GM19023 (cell line): Measurements from ENCODE around the gene TNFRSF4.

Experiments used
- ATAC-seq: cut with Tn5 transposase; IDR thresholded peaks from one replicate; pipeline ENCODE4 v1.9.1; 2021; ENCODE audit warnings: mild to moderate bottlenecking, moderate library complexity; ENCODE audit not compliant: unreplicated experiment

TNFRSF4 gene

GRCh38 chr1:1245817-1246576 is 32.0 kb upstream of the TNFRSF4 start:
- ATAC-seq, result no peak

GRCh38 chr1:1245178-1245816 is 31.3 kb upstream of the TNFRSF4 start:
- ATAC-seq, result no peak

- ATAC-seq, result no peak
Measured at GRCh38 chr1:1244192-1244811, 30.3 kb upstream of the TNFRSF4 start.

GRCh38 chr1:1243807-1244191 is 29.8 kb upstream of the TNFRSF4 start:
- no peak for ATAC-seq

GRCh38 chr1:1243266-1243660 is 29.3 kb upstream of the TNFRSF4 start:
- no peak for ATAC-seq

- ATAC-seq, result no peak
Measured at GRCh38 chr1:1242461-1243265, 28.7 kb upstream of the TNFRSF4 start.

- no peak for ATAC-seq
Measured at GRCh38 chr1:1241588-1242219, 27.8 kb upstream of the TNFRSF4 start.

- ATAC-seq, result no peak
Measured at GRCh38 chr1:1240822-1241587, 27.1 kb upstream of the TNFRSF4 start.

GRCh38 chr1:1240348-1240732 is 26.4 kb upstream of the TNFRSF4 start:
- no peak for ATAC-seq

GRCh38 chr1:1239614-1240347 is 25.8 kb upstream of the TNFRSF4 start:
- ATAC-seq, result no peak

GRCh38 chr1:1239227-1239613 is 25.3 kb upstream of the TNFRSF4 start:
- no peak for ATAC-seq

- no peak for ATAC-seq
Measured at GRCh38 chr1:1238702-1239178, 24.8 kb upstream of the TNFRSF4 start.

GRCh38 chr1:1237874-1238701 is 24.1 kb upstream of the TNFRSF4 start:
- no peak for ATAC-seq

GRCh38 chr1:1236945-1237873 is 23.3 kb upstream of the TNFRSF4 start:
- ATAC-seq, result no peak

- ATAC-seq, result no peak
Measured at GRCh38 chr1:1236176-1236763, 22.3 kb upstream of the TNFRSF4 start.

- no peak for ATAC-seq
Measured at GRCh38 chr1:1235016-1235744, 21.2 kb upstream of the TNFRSF4 start.
